ENCODE results near the gene CD93.

CD93 gene

GRCh38 chr20:23119456-23120216, 33.5 kb upstream of the CD93 start:
- DNase-seq = no peak

GRCh38 chr20:23118766-23119165, 32.6 kb upstream of the CD93 start:
- no peak for DNase-seq

- DNase-seq = no peak
Measured at GRCh38 chr20:23118144-23118543, 32.0 kb upstream of the CD93 start.

DNA sequence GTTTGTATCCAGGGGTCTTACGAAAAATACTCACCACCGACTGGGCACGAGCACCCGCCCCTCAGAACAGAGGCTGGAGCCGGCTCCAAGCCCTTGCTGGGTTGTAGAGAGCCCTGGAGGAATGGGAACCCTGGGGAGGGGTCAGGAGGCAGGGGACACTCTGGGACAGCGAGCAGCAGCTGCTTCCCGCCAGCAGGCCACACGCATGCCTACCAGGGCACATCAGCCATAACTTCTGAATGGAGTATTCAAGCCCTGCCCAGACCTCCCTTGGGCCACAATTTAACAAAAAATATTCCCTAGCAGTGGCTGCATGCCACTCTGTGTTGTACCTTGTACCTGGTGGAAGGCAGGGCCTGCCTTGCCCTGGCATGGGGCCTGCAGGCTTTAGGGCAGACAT, 31.6 kb upstream of the CD93 start:
- DNase-seq = no peak

GRCh38 chr20:23116311-23117089, 30.4 kb upstream of the CD93 start:
- peak; percentile 8 for DNase-seq

DNA sequence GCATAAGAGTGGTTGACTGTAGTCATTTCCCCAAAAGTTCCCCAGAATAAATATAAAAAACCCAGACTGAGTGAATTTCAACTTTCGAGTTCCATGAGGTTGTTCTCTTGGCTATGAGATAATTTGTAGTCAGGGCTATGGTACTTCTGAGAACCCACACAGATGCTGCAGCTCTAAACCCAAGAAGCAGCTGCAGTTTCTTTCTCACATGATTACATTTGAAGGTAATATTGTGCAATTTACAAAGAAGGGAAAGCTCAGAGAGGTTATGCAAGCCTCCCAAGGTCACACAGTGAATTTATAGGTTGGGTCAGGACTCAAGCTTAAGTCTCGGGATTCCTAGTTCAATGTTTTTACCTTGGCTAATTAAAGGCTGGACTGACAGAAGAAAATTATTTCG, 29.7 kb upstream of the CD93 start:
- DNase-seq = no peak

DNA sequence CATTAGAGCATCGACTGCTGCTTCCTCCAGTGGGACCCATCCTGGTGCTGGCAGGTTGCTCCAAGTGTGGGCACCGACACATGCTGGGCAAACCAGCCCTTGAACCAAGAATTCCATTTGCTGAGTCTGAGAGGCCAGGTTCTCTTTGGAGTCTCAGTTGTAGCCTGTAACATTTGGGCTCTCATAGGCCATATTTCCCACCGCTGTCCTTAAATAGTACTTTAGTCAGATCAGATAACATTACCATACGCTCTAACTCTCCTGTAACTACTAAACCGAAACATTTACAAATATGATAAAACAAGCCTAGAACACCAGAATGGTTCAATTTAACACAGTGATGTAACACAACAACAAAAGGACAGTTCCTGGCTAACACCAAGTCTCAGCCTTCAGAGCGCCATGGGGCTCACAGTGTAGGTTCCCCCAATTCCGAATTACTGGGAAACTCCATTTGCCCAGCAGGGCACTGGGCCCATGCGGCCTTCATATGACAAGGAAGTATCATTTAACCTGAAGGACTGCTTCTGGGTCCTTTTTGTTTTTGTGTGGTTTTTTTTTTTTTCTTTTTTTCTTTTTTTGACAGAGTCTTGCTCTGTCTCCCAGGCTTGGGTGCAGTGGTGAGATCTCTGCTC, 28.4 kb upstream of the CD93 start:
- DNase-seq = no peak

DNA sequence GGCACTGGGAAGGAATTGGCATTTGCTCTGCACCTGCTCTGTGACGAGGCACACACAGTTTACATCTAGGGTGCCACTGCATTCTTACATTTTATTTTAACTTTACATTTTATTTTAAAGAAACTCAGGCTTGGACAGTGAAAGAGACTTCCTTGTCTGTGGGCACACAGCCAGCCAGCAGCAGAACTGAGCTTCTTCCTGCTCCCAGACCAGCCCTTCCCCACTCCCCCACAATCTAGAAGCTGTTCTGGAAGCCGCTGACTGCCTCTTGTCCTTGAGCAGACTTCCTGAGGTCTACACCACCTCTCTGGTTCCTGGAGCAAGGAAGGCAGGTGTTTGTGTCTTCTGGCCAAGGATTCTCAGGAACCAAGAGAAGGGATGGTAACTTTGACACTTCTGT, 27.9 kb upstream of the CD93 start:
- DNase-seq = no peak

- DNase-seq = peak; percentile 40
Measured at GRCh38 chr20:23112595-23112994, 26.5 kb upstream of the CD93 start.

DNA sequence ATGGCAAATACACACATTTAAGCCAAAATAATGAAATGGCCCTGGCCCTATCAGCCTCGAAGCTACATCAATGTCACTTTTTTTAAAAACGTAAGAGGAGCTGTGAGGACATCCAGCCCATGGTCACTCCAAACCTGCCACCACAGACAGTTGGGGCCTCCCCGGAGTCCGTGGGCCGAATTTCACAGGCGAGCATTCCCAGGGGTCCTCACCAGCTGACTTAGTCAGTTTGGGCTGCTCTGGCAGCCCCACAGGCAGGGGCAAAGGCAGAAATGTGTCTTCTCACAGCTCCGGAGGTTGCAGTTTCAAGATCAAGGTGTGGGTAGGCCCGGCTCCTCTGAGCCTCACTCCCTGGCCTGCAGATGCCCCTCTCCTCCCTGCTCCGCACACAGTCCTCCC, 25.8 kb upstream of the CD93 start:
- DNase-seq = no peak

- peak; percentile 42 for DNase-seq
Measured at GRCh38 chr20:23111307-23111943, 25.3 kb upstream of the CD93 start.

- DNase-seq = no peak
Measured at GRCh38 chr20:23108871-23109270, 22.7 kb upstream of the CD93 start.

DNA sequence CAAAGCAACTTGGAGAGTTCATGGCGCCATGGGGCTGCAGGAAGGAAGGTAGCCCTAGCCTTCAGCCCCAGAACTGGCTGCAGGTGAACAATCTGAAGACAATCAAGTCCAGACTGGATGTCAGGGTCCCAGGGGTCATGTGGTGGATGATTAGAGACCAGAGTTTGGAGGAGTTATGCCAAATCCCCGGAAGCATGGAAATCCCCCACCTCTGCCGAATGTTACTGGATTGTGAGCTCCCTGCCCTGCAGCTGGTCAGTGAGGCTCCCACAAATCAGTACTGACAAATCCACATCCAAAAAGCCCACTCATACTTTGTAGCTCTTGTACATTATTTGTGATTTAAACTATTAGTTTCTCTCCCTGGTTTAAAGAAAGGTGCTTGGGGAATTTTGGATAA, 21.3 kb upstream of the CD93 start:
- no peak for DNase-seq

GRCh38 chr20:23106271-23106851, 20.2 kb upstream of the CD93 start:
- DNase-seq = no peak

DNA sequence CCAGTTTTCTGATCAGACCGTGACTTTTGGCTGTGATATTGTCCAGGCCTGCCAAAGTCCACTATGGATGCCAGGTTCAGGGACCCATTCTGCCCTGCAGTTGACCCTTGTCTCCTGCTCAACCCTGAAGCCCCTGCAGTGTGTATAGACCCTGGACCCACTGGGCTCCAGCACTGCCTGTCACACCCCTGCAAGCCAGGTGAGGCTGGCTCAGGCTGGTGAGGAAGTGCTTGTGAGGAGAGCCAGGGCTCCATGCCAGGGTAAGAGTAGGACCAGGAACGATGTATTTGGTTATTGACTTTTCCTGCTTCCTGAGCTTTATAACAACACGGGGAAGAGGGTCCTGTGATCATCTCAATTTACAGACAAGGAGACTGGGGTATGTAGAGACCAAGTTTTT, 19.1 kb upstream of the CD93 start:
- no peak for DNase-seq

DNA sequence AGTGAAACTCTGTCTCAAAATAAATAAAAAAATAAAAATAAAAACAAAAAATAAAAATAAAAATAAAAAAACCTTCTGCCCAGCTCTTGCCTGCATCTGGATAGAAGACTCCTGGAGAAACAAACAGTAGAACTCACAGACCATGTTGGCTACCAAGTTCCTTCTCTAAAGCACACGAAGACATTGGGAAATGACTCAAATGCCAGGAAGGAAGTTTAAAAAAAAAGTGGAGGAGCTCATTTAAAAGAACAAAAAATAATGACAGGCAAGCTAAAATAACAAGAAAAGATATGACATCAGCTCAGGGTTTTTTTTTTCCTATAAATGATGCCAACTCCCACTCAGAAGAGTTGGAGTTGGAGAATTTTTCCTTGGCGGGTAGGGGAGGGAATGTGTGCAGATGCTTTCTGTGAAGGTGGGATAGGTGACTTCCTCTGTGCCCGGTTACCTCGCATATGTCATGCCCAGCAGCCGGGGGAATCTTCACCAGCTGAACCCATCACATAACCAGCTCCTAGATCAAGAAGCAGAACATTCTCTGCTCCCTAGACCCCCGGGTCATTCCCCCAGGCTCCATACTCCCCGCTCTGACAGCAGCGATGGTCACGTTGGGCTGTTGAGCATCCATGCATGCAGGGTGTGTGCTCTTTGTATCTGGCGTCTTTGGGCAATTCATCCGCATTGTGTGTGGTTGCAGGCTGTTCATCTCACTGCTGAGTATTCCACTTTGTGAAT, 17.3 kb upstream of the CD93 start:
- DNase-seq = no peak

DNA sequence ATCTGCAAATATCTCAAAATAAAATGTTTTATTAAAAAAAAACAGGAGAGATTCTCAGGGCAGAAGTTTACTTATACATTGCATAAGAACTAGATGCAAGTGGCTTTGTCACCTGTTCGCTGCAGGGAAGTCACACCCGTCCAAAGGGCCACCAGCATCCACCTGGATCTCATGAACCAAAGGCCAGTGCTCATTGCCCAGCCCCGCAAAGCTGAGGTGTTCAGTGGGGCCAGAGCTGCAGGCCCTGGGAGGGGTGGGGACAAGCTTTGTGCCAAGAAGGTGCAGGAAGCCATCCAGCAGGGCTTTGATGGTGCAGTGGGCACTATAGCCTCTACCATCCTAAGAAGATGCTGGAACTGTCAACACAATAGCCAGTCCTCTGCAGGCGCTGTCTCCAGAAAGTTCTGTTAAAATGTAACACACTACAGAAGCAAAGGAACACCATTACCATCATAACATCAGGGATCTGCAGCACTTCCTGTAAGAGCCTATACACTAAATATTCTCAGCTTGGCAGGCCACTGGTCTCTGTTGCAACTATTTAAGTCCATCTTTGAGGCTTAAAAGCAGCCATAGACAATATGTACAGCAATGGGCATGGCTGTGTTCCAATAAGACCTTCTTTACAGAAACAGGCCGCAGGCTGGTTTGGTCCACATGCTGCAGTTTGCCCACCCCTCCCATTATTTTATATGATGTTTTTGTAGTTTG, 15.7 kb upstream of the CD93 start:
- no peak for DNase-seq

DNA sequence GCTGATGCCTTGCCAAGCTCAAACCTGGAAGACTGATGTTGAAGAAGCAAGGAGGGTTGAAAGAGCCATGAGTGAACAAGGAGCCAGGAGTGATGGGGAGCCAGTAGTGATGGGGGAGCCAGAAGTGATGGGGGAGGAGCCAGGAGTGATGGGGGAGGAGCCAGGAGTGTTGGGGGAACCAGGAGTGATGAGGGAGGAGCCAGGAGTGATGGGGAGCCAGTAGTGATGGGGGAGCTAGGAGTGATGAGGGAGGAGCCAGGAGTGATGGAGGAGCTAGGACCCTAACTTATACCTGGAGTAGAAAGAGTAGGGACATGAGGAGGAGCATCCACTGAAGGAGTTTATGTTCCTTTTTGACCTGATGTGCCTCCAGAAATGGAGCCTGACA, 14.6 kb upstream of the CD93 start:
- no peak for DNase-seq

GRCh38 chr20:23099791-23100719, 13.9 kb upstream of the CD93 start:
- no peak for DNase-seq

Measured in COR-L47 (cell line).